B cell (primary cell): ENCODE results near the gene MICAL3. TPM values are rescaled to one million over a fixed set of nuclear protein-coding genes. Genes with fewer than 3 reads are reported as not detected.

Experiments used
- ATAC-seq: fragments of 200-7000 bp; cut with Tn5 transposase; one replicate; pipeline ENCODE4 v1.10.0; 2021; ENCODE audit warnings: low read depth, mild to moderate bottlenecking, moderate number of reproducible peaks, moderate library complexity
- CTCF ChIA-PET: fragments of 350-600 bp; sonication (Branson Sonifier 250); formaldehyde crosslinking; loops from one replicate; lab custom pipeline; 2021; ENCODE audit warnings: antibody characterized with exemption, inconsistent platforms; lab: Charles Lee
- POLR2A ChIA-PET: fragments of 350-600 bp; sonication (Branson Sonifier 250); formaldehyde crosslinking; loops from one replicate; lab custom pipeline; 2021; ENCODE audit warnings: antibody characterized with exemption; lab: Charles Lee
- DNase-seq: peaks from one replicate; pipeline ENCODE4 v3.0.0; 2013
- H2AFZ ChIP-seq: 2 replicates; pipeline ENCODE4 v1.6.1; 2012; ENCODE audit warnings: mild to moderate bottlenecking, low read depth, low read length; ENCODE audit not compliant: insufficient read depth, poor library complexity, severe bottlenecking
- H3K27ac ChIP-seq, 2 donors: 1 replicate in 1 of 2; 2 replicates in 1 of 2; pipeline ENCODE4 v1.5.1; 2012 to 2013; ENCODE audit warnings: low read length in 2 of 2, mild to moderate bottlenecking in 2 of 2, moderate library complexity in 1 of 2
- H3K27me3 ChIP-seq, 4 experiments: fragments of 200-600 bp in 1 of 4; sonication (generic) in 1 of 4; replicated peaks in 1 of 4; 1 replicate in 2 of 4; 2 replicates in 2 of 4; pipeline versions ENCODE4 v1.6.1 to v1.7.0; 2013 to 2016; ENCODE audit warnings: low read length in 3 of 4, mild to moderate bottlenecking in 2 of 4, mixed read lengths in 1 of 4, moderate library complexity in 1 of 4; ENCODE audit not compliant: insufficient read depth in 4 of 4, control insufficient read depth in 3 of 4; ENCODE audit errors: control extremely low read depth in 1 of 4
- H3K36me3 ChIP-seq, 2 experiments: replicated peaks in 1 of 2; 1 replicate in 1 of 2; 2 replicates in 1 of 2; pipeline versions ENCODE4 v1.6.1 to v1.7.1; 2013; ENCODE audit warnings: low read length in 1 of 2; ENCODE audit not compliant: insufficient read depth in 2 of 2, control insufficient read depth in 1 of 2; ENCODE audit errors: control extremely low read depth in 1 of 2, extremely low read depth in 1 of 2
- H3K4me1 ChIP-seq, 2 donors: fragments of 200-600 bp in 1 of 2; sonication (generic) in 1 of 2; 1 replicate in 1 of 2; 2 replicates in 1 of 2; pipeline versions ENCODE4 v1.5.1 to v1.6.1; 2013 to 2017; ENCODE audit warnings: low read length in 2 of 2; ENCODE audit not compliant: control insufficient read depth in 2 of 2, insufficient read depth in 2 of 2
- H3K4me2 ChIP-seq: replicated peaks from 2 replicates; pipeline ENCODE3; 2012; ENCODE audit warnings: mild to moderate bottlenecking, low read depth, low read length; ENCODE audit not compliant: poor library complexity, severe bottlenecking
- H3K4me3 ChIP-seq, 5 experiments: fragments of 200-600 bp in 1 of 5; sonication (generic) in 1 of 5; 1 replicate in 3 of 5; 2 replicates in 2 of 5; pipeline versions ENCODE4 v1.5.1 to v1.7.0; 2011 to 2016; ENCODE audit warnings: low read length in 4 of 5, mild to moderate bottlenecking in 4 of 5, low read depth in 2 of 5, control low read depth in 1 of 5, moderate library complexity in 1 of 5; ENCODE audit not compliant: insufficient read depth in 1 of 5; ENCODE audit errors: control extremely low read depth in 1 of 5, extremely low read depth in 1 of 5
- H3K79me2 ChIP-seq: fragments of 200-600 bp; sonication (generic); one replicate; pipeline ENCODE4 v1.6.0; 2016; ENCODE audit warnings: low read length; ENCODE audit not compliant: control insufficient read depth, insufficient read depth
- H3K9ac ChIP-seq: fragments of 200-600 bp; sonication (generic); 2 replicates; pipeline ENCODE4 v1.6.1; 2017; ENCODE audit warnings: mild to moderate bottlenecking, low read length, moderate library complexity
- H3K9me3 ChIP-seq, 3 donors: one replicate each; pipeline versions ENCODE4 v1.6.1 to v1.7.1; 2013; ENCODE audit warnings: low read length in 2 of 3; ENCODE audit not compliant: control insufficient read depth in 2 of 3, insufficient read depth in 1 of 3; ENCODE audit errors: control extremely low read depth in 1 of 3
- H4K20me1 ChIP-seq: 2 replicates; pipeline ENCODE4 v1.6.0; 2012; ENCODE audit warnings: mild to moderate bottlenecking, low read length; ENCODE audit not compliant: insufficient read depth, control insufficient read depth, poor library complexity, severe bottlenecking
- H3K27ac Mint-ChIP-seq: one replicate; pipeline ENCODE4 v1.8.0; 2021; ENCODE audit warnings: mixed read lengths
- H3K27me3 Mint-ChIP-seq: one replicate; pipeline ENCODE4 v1.8.0; 2021; ENCODE audit warnings: mixed read lengths
- H3K4me1 Mint-ChIP-seq: one replicate; pipeline ENCODE4 v1.8.0; 2021; ENCODE audit warnings: mixed read lengths
- H3K4me3 Mint-ChIP-seq: one replicate; pipeline ENCODE4 v1.8.0; 2021; ENCODE audit warnings: mixed read lengths
- H3K9me3 Mint-ChIP-seq: one replicate; pipeline ENCODE4 v1.8.0; 2022; ENCODE audit warnings: mixed read lengths; ENCODE audit not compliant: insufficient read depth
- EZH2 ChIP-seq: IDR thresholded peaks from 2 replicates; pipeline ENCODE4 v1.6.1; 2012; ENCODE audit warnings: borderline replicate concordance, low read depth, mild to moderate bottlenecking, moderate library complexity, low read length; ENCODE audit not compliant: insufficient read depth, poor library complexity, severe bottlenecking
- WGBS: methylation state at CpG from one replicate; pipeline ENCODE4 v1.1.5; 2013; ENCODE audit warnings: missing lambda C conversion rate; ENCODE audit not compliant: insufficient coverage; 5-methylcytosine and 5-hydroxymethylcytosine counted together
- intact Hi-C: fragments of 100-400 bp; cut with micrococcal nuclease; formaldehyde crosslinking; loops from one replicate; pipeline ENCODE4 v1.10.0; 2022
- polyA plus RNA-seq: library from polyadenylated mRNA; depleted of rRNA; stranded (reverse); fragments of >200 nt; gene quantifications from 2 replicates; pipeline ENCODE4 v1.2.3, GENCODE V29; 2012
- total RNA-seq, 2 donors: library from RNA; stranded (reverse); fragments of 120-200 nt in 1 of 2; gene quantifications; 1 replicate in 1 of 2; 2 replicates in 1 of 2; pipeline versions ENCODE4 v1.2.3 to v1.2.4, GENCODE V29; 2013 to 2022
- TF ChIP-seq, protein P1 (sequence below): fragments of 200-600 bp; IDR thresholded peaks from one replicate; pipeline ENCODE4 v1.8.0; 2022; ENCODE audit warnings: antibody characterized with exemption, mild to moderate bottlenecking

MICAL3 gene
- total and polyA plus RNA-seq, 2 donors (not counting 1 experiment from before 2014, with no cell fraction given) = 50.5 to 253 TPM

- TF ChIP-seq EZH2 = no peak
- TF ChIP-seq, protein P1, sequence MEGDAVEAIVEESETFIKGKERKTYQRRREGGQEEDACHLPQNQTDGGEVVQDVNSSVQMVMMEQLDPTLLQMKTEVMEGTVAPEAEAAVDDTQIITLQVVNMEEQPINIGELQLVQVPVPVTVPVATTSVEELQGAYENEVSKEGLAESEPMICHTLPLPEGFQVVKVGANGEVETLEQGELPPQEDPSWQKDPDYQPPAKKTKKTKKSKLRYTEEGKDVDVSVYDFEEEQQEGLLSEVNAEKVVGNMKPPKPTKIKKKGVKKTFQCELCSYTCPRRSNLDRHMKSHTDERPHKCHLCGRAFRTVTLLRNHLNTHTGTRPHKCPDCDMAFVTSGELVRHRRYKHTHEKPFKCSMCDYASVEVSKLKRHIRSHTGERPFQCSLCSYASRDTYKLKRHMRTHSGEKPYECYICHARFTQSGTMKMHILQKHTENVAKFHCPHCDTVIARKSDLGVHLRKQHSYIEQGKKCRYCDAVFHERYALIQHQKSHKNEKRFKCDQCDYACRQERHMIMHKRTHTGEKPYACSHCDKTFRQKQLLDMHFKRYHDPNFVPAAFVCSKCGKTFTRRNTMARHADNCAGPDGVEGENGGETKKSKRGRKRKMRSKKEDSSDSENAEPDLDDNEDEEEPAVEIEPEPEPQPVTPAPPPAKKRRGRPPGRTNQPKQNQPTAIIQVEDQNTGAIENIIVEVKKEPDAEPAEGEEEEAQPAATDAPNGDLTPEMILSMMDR = no peak
Observed at GRCh38 chr22:18033204-18033998, 9.0 kb upstream of the MICAL3 start.

DNA sequence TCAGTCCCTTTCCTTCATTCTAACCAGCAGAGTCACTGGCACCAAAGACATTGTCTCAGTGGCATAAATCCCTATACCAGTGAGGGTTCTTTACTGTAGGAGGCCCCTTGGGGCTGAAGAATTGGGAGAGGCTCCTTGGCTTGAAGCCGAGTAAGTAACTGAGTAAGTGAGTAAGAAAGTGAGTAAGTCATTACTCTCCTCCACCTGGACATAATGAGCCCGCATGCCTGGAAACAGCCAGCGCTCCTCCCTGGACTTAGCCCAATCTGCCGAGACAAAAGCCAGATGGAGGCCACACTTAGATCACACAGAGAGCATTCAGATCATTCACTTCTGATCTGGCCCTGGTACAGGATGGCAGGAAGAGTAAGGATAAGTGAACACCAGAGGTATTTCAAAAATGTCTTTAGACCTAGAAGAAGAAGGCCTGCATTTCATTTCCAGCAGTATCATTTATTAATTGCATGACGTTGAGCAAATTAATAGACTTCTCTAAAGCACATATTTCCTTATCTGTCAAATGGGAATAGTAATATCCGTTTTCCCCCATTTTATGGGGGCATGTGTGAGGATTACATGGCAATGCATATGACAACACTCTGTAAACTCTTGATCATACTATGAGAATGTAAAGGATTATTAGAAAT, 8.2 kb upstream of the MICAL3 start:
- intact Hi-C loops = no loop called here
- Histone ChIP-seq H3K4me1 (no peaks in the 10 kb centered on the region), H3K27ac (no peak overlapping the region), H3K4me3 (no peak overlapping the region), H3K9ac (no peak overlapping the region), H3K36me3 (no peaks in the 10 kb centered on the region), H3K27me3 (no peaks in the 10 kb centered on the region), H4K20me1 (no peaks in the 10 kb centered on the region), H3K9me3 (no peaks in the 10 kb centered on the region), H3K4me2 (no peak overlapping the region), H3K79me2 (no peaks in the 10 kb centered on the region), H2AFZ (no peak overlapping the region)
- no peaks in the 10 kb centered on the region for H3K27me3 Mint-ChIP-seq
- CTCF ChIA-PET = interaction anchor here (1.5 kb wide), 1 partner anchor 24 kb away, joined by 3 read pairs; no protein-coding TSS in a partner anchor
- no peak for ATAC-seq
- no peak for DNase-seq
- POLR2A ChIA-PET = no interaction called here
- H3K9me3 Mint-ChIP-seq = no peaks in the 10 kb centered on the region
- H3K4me1 Mint-ChIP-seq = no peaks in the 10 kb centered on the region
- WGBS = no CpG with 5 or more reads among the region's 6 CpGs
- no peak overlapping the region for H3K27ac Mint-ChIP-seq
- no peak for TF ChIP-seq EZH2
- TF ChIP-seq, protein P1 = no peak
- H3K4me3 Mint-ChIP-seq = no peak overlapping the region

More at GRCh38 chr22:18033204-18033998, 9.0 kb upstream of the MICAL3 start:
- Histone ChIP-seq H3K4me2 (no peak overlapping the region), H3K4me3 (no peak overlapping the region), H2AFZ (no peak overlapping the region), H3K79me2 (no peaks in the 10 kb centered on the region), H4K20me1 (no peaks in the 10 kb centered on the region), H3K9me3 (no peaks in the 10 kb centered on the region), H3K4me1 (no peaks in the 10 kb centered on the region), H3K36me3 (no peaks in the 10 kb centered on the region), H3K27me3 (no peaks in the 10 kb centered on the region), H3K9ac (no peak overlapping the region), H3K27ac (no peak overlapping the region)
- Mint-ChIP-seq H3K4me3 (no peak overlapping the region), H3K27me3 (no peaks in the 10 kb centered on the region), H3K4me1 (no peaks in the 10 kb centered on the region), H3K27ac (no peak overlapping the region), H3K9me3 (no peaks in the 10 kb centered on the region)
- ChIA-PET CTCF (interaction anchor here (0.6 to 1.5 kb wide), 4 partner anchors 9 to 509 kb away, joined by 3 to 7 read pairs (median 3); partner anchors contain the start of gene MICAL3), POLR2A (no interaction called here)
- ATAC-seq (no peak), DNase-seq (no peak)
- intact Hi-C loops = no loop called here
- 90% methylated on average over 5 of the region's 6 CpGs for WGBS
